ENCODE data around the gene UBE2M.
"Not testable (repeated sequence)": the region's sequence is repeated elsewhere in the genome, so short reads cannot be mapped to it uniquely, and the experiment has no call there.

Gene UBE2M

GRCh38 chr19:58558066-58558622 is at the start of gene UBE2M:
Gene UBE2M, minus strand, starts transcription at chr19:58558611. Its CDS starts 230 bp downstream, at chr19:58558381.
- no peak for DNase-seq

- DNase-seq = not testable (repeated sequence)
Observed at GRCh38 chr19:58607213-58607612, 48.8 kb upstream of the UBE2M start.

GRCh38 chr19:58606251-58606896 is 48.0 kb upstream of the UBE2M start:
- DNase-seq = not testable (repeated sequence)

- no peak for DNase-seq
Observed at GRCh38 chr19:58586133-58586765, 27.8 kb upstream of the UBE2M start.

GRCh38 chr19:58585442-58586132 is 27.2 kb upstream of the UBE2M start:
- DNase-seq = no peak

- DNase-seq = no peak
Observed at GRCh38 chr19:58584498-58585441, 26.4 kb upstream of the UBE2M start.

GRCh38 chr19:58582985-58583384 is 24.6 kb upstream of the UBE2M start:
- no peak for DNase-seq

GRCh38 chr19:58581227-58582141 is 23.1 kb upstream of the UBE2M start:
- DNase-seq = no peak

GRCh38 chr19:58579473-58580142 is 21.2 kb upstream of the UBE2M start:
- DNase-seq = no peak

- DNase-seq = no peak
Observed at GRCh38 chr19:58578012-58578925, 19.9 kb upstream of the UBE2M start.

- DNase-seq = not testable (repeated sequence)
Observed at GRCh38 chr19:58577581-58577980, 19.2 kb upstream of the UBE2M start.

GRCh38 chr19:58575183-58576041 is 17.0 kb upstream of the UBE2M start:
- DNase-seq = no peak

- DNase-seq = no peak
Observed at GRCh38 chr19:58573658-58574164, 15.3 kb upstream of the UBE2M start.

GRCh38 chr19:58572818-58573657 is 14.6 kb upstream of the UBE2M start, which contains the start of gene MZF1:
Gene MZF1, minus strand, starts transcription at chr19:58573335. Its CDS starts 1,946 bp downstream, at chr19:58571389.
- DNase-seq = no peak

- DNase-seq = no peak
Observed at GRCh38 chr19:58572026-58572817, 13.8 kb upstream of the UBE2M start.

- no peak for DNase-seq
Observed at GRCh38 chr19:58571575-58571947, 13.2 kb upstream of the UBE2M start.
